ENCODE results near the gene IRF1.

The IRF1 gene

DNA sequence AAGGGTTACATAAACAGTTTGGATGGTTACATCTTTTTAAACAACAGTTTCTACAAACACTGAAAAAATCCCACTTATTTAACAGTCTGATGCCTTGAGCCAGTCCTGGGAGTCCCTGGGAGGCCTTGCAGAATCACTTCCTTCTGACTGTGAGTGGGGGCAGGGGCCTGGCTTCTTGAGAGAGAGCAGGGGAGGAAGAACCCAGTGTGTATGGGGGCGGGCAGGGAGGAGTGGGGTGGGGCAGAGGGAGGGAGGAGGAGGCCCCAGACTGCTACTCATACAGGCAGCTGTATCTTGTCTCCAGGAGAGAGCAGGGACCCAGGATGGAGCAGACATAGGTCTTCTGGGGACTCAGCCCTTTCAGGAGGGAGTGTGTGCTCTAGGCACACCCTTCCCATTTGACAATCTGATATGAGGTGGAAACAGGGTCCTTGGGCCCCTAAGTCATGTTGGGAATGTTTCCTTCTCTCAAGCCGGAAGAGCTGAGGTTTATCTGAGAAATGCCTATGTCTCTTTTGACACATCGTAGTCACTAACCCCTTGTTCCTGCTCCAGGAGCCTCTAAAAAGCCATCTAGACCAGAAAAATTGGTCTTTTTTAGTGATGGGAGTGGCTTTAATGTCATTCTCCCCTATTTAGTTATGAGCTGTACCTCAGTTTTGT is 52.8 kb downstream of the IRF1 start:
- DNase-seq = no peak

DNA sequence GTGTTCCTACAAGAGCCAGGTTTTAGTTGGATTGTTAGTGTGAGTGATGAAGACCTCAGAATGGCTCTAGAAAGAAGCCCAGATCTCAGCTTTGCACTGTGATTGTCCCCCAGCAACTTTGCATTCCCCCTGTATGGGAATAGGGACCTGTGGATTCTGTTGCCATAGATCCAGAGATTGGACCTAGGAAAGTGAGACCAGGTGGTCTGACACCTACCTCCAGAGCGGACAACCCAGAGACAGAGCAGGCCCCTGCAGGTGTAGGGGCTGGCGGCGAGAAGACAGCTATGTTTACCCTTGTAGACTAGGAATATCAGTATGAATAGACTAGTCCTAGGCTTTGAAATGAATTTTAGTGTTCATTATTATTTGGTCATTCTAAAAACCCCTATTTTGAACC is 53.6 kb downstream of the IRF1 start:
- no peak for DNase-seq

DNA sequence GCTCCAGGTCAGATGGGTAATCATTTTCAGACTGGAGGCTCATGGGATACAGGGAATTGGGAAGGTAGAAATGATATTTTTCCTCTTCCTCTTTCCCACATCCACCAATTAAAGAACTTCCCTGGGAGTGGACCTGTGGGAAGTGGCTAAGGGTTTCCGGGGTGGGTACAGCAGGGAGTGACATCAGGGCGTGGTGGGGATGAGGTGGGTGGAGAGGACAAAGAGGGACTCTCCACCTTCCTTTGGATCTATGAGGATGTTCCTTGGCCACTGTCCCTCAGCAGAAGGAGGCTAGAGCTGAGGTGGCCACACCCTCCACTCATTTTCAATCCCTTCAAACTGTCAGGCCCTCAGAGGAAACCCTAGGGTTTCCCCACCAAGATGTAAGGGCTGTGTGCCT is 54.7 kb downstream of the IRF1 start:
- no peak for DNase-seq

DNA sequence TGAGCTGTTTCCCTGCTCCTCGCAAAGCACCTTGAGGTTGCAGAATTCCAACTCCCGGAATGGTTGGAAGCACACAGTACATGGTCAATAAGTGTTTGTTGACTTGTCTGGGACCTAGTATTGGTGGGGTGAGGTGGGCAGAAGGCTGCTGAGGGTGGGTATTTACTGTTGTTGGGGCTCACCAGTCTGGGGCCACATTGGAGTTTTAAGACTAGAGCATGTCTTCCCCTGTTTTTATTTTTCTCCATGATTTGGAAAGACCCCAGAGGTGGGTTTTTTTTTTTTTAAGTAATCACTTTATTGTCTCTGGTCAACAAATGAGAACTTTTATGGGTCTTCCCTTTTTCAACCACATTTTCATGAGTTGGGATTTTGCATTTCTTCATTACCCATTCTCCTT is 55.1 kb downstream of the IRF1 start:
- no peak for DNase-seq

DNA sequence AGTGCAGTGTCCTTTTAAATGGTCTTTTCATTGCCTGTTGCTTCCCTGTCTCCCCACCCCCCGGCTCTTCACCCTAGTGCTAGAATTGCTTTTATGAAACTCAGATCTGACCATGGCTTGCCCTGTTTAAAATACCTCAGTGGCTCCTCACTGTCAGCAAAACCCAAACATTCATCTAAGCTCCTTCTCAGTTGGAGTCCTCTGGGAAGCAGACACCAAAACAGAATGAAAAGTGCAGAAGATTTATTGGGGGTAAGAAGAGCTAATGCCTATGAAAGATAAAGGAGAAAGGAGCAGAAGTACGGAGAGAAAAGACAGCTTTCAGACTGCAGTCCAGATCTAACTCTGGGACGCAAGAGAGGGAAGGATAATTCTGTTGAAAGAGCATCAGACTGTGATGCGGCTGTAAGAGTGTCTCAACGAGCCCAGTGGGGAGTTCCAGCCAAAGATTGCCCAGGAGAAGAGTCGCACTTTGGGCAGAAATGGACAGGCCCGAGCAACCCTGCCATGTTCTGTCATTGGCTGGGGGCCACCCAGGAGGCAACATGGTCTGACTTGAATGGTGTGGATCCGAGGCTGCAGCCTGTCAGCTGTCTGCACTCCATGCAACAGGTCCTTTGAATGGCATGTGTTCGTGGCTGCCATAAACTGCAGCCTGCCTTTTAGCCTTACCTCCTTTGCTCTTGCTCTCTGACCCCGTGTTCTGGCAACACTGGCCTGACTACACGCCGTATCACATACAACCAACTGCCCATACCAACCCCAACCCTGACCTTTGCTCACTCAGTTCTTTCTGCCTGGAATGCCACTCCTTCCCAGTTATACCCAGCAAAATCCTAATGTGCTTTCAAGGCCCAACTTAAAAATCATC is 55.9 kb downstream of the IRF1 start:
- DNase-seq = no peak

DNA sequence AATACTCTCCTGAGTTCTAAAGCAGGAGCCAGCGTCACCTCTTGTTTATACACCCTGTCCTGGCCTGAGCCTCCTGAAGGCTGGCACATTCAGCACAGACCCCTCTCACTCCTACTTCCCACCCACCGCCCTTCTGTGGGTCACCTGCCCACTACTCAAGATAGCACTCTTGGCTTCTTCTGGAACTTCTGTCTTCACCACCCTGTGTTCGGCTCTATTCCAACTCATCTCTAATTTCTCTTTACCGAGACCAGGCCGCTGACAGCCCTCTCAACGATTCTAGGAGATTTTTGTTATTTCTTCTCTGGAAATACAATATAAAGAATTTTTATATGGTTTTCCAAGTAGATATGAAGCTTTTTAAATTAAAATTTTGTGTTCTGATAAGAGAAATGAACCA is 57.4 kb downstream of the IRF1 start:
- no peak for DNase-seq

DNA sequence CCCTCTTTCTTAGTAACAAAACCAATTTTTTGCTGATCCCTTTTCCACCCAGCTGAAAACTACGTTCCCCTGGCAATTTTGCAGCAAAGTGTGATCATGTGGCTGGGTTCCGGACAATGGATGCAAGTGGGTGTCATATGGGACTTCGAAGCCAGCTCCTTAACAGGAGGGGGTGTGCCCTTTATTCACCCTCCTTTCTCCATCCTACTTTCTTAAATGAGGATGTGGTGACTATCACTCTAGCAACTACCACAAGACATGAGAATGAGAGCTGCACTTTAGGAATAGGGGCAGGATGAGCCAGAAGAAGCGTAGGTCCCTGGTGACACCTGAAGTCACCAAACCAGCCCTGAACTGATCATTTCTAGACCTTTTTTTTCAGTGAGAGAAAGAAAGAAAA is 58.9 kb downstream of the IRF1 start:
- no peak for DNase-seq
